Stimulated activated CD8-positive, alpha-beta memory T cell treated with anti-CD3 and anti-CD28 coated beads, Interleukin-7, amount 100 ng/mL, for 24 hours (primary cell): ENCODE data around the gene NXNL2.

Experiments used
- DNase-seq: peaks from one replicate; pipeline ENCODE4 v3.0.0-alpha.2; 2020; ENCODE audit warnings: low read depth

Gene NXNL2

GRCh38 chr9:88534456-88535225 is at the start of gene NXNL2:
TSS of gene NXNL2 (plus strand) at chr9:88535178. CDS start at chr9:88535435, 257 bp downstream.
- DNase-seq = no peak

GRCh38 chr9:88488166-88488565 is 46.8 kb upstream of the NXNL2 start:
- no peak for DNase-seq

- no peak for DNase-seq
Observed at GRCh38 chr9:88494983-88495721, 39.8 kb upstream of the NXNL2 start.

- DNase-seq = no peak
Observed at GRCh38 chr9:88497224-88497623, 37.8 kb upstream of the NXNL2 start.

DNA sequence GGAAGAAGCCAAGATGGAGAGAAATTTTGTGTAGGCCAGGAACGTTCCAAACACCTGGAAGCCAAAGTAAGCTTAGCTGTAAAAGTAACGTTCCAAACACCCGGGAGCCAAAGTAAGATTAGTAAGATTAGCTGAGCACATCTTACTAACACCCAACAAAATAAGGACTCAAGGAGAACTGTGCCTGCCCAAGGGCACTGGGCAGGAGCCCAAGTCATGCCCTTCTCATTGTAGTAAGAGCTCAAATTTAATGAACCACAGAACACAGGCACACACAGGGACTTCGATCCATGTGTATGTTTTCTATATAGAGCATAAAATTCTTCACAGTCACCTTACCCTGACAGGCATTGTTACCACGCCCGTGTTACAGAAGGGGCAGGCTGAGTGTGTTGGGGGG is 36.1 kb upstream of the NXNL2 start:
- DNase-seq = no peak

GRCh38 chr9:88501086-88501485 is 33.9 kb upstream of the NXNL2 start:
- DNase-seq = no peak

GRCh38 chr9:88502552-88503034 is 32.4 kb upstream of the NXNL2 start:
- DNase-seq = no peak

DNA sequence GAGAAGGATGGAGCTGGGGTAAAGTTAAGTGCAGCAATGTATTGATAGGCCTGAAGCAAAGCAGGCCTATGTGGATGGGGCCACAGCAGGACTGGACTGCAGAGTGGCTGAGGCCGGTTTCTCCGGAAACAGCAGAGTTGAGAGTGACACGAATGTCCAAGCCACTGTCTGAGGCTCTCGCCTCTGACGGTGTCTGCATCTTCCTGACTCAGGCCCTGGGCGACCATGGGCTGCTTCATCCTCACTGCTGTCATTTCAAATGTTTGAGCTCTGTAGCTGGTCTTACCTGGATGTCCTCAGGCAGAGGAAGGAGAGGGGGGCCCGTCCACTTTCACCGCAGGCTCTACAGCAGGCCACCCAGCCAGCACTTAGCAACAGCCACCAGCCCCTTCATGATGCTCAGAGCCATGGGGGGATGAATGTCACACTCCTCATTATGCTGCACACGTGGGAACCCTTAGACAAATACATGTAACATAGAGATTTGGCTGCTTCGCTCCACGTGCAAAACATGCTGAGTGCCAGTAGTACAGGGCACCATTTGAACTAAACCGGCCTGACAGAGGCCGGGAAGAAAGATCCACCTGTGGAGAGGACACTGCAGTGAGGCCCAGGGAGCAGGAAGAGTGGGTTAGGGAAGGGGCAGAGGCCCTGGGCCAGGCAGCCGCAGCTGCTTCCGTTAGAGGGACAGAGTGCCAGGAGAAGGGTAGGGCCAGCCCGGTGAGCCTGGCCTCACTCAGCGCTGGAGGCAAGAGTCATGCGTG is 31.7 kb upstream of the NXNL2 start:
- DNase-seq = no peak

DNA sequence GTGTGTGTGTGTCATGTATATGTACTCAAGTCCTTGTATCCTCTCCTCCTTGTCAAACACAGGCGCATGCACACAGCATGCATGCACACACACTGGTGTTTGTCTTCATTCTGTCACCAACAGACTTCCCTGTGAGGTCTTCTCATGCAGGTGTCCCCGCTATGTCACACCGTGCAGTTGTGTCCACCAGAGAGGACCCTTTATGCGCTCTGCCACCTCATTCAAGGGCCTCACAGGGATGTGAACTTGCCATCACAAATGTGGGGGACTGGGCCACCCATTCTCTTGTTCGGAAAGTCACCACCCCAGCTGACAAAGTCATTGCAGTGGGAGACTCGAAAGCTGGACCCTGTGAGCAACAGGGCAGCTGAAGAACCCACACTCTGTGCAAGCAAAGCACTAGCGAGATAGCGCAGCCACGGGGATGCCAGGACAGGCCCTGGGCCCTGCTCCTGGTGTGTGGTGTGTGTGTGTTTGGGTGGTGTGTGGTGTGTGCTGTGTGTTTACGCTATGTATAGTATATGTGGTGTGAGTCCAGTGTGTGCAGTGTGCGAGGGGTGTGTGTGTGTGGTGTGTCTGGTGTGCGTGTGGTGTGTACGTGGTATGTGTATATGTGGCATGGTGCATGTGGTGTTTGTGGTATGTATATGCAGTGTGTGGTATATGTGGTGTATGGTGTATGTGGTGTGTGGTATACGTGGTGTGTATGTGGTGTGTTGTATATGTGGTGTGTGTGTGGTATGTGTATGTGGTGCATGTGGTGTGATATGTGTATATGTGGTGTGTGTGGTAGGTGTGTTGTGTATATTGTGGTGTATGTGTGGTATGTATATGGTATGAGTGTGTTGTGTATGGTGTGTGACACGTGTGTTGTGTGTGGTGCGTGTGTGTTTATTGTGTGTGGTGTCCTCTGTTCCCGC is 30.9 kb upstream of the NXNL2 start:
- DNase-seq = no peak

DNA sequence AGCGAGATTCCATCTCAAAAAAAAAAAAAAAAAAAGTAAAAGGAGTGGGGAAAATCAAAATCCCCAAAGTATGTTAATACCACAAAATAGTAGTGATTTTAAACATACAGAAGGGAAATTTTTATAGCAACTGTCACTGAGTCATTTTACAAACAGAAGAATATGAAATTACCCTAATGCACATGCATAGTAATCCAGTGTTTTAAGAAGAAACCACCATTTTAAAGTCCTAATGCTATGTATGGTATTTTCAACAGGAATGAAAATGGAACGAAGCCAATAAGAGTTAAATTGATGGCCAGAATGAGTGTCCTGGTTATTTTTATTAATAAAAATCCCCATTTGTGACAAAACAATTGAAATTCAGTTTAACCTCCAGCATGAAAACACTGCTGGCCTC is 26.7 kb upstream of the NXNL2 start:
- DNase-seq = no peak

GRCh38 chr9:88511906-88512305 is 23.1 kb upstream of the NXNL2 start:
- no peak for DNase-seq

DNA sequence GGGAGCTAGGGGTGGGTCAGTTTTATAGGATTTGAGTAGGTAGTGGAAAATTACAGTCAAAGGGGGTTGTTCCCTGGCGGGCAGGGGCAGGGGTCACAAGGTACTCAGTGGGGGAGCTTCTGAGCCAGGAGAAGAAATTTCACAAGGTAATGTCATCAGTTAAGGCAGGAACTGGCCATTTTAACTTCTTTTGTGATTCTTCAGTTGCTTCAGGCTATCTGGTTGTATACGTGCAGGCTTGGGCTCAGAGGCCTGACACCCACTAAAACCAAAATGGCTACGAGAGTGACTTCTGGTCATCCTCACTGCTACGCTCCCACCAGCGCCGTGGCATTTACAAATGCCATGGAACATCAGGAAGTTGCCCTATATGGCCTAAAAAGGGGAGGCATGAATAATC is 20.7 kb upstream of the NXNL2 start:
- no peak for DNase-seq

DNA sequence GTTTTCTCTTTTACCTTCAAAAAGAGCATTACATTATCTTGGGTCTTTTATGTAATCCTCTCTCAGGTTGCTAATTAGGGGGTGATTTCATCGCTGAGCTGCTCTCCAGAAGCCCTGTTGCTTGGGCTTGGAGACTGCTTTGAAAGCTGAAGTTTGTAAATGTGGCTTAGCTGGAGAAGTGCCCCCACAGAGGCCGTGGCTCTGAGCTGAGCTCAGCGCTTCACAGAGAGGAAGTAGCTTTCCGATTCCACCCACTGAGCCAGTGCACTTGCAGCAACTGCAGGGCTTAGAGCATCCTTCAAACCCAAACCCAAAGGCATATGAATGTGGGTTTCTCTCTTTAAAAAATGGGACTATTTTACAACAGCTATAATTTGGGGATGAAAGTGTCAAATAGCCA is 13.7 kb upstream of the NXNL2 start:
- DNase-seq = no peak

GRCh38 chr9:88522360-88522759 is 12.6 kb upstream of the NXNL2 start:
- no peak for DNase-seq

- no peak for DNase-seq
Observed at GRCh38 chr9:88523056-88523455, 11.9 kb upstream of the NXNL2 start.

GRCh38 chr9:88524911-88525310 is 10.1 kb upstream of the NXNL2 start:
- no peak for DNase-seq

DNA sequence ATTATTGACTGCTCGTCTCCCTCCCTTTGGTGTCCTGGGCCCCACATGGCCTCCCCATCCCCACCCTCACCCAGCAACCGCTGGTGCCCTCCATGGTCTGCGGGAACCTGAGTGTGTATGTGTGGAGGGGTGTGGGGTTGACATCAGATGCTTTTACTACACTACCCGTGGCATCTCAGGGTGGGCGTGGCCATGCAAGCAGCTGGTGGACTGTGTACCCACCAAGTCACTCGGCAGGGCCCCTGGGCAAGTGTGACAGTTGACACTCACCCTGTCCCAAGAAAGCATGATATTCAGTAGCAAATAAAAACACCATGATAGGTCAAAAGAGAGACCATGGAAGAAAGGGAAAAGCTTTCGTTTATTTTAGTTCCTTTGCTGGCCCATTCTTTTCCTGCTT is 7.4 kb upstream of the NXNL2 start:
- DNase-seq = no peak

GRCh38 chr9:88528080-88528790 is 6.7 kb upstream of the NXNL2 start:
- DNase-seq = no peak

GRCh38 chr9:88529496-88529895 is 5.5 kb upstream of the NXNL2 start:
- DNase-seq = no peak

DNA sequence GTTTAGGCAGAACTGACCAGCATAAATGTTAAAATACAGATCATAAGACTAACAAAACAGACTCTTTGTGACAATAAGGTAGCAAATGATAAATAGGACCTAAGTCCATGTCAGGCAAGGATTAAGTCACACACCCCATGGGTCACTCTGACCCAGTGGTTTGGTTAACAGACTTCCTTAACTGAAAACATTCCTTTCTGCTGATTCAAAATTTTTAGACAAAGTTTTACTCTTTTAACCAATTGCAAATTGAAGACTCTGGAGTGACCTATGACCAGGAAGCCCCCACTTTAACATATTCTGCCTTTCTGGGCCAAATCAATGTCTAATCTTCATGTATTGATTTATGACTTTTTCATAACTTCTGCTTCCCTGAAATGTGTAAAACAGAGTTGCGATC is 4.9 kb upstream of the NXNL2 start:
- no peak for DNase-seq
